SJSA1 (cell line): ENCODE measurements around the gene SAMD14. TPM values are rescaled to one million over a fixed set of nuclear protein-coding genes. Genes with fewer than 3 reads are reported as not detected.

Experiments used
- DNase-seq, 2 experiments: peaks; one replicate each; pipeline ENCODE4 v3.0.0-alpha.2; 2015 to 2020; ENCODE audit warnings: low spot score in 2 of 2, low read depth in 1 of 2
- H3K27ac ChIP-seq: fragments of 250-450 bp; sonication (Bioruptor Pico); 2 replicates; pipeline ENCODE4 v1.5.1; 2020; ENCODE audit warnings: mild to moderate bottlenecking, moderate library complexity
- H3K27me3 ChIP-seq: fragments of 250-450 bp; sonication (Bioruptor Pico); replicated peaks from 2 replicates; pipeline ENCODE4 v1.5.1; 2020; ENCODE audit warnings: mild to moderate bottlenecking, moderate library complexity
- H3K36me3 ChIP-seq: fragments of 250-450 bp; sonication (Bioruptor Pico); 2 replicates; pipeline ENCODE4 v1.5.1; 2020; ENCODE audit warnings: mild to moderate bottlenecking
- H3K4me1 ChIP-seq: fragments of 250-450 bp; sonication (Bioruptor Pico); replicated peaks from 2 replicates; pipeline ENCODE4 v1.6.1; 2021; ENCODE audit warnings: mild to moderate bottlenecking
- H3K4me3 ChIP-seq: fragments of 250-450 bp; sonication (Bioruptor Pico); 2 replicates; pipeline ENCODE4 v1.5.1; 2020; ENCODE audit warnings: mild to moderate bottlenecking
- H3K9me3 ChIP-seq: fragments of 250-450 bp; sonication (Bioruptor Pico); replicated peaks from 2 replicates; pipeline ENCODE4 v1.5.1; 2020; ENCODE audit warnings: mild to moderate bottlenecking
- total RNA-seq: library from RNA; depleted of rRNA; stranded (reverse); fragments of >200 nt; shearing (Covaris generic); gene quantifications from 2 replicates; pipeline ENCODE4 v1.2.3, GENCODE V29; 2014

Gene SAMD14
- total RNA-seq, 1 experiment from 2014 or later = 0.11 TPM

- Histone ChIP-seq H3K27ac (no peak overlapping the region), H3K36me3 (peaks cover 43% of the 10 kb centered on the region)
- DNase-seq = no peak
These were observed 38.1 kb downstream of the SAMD14 start for GRCh38 chr17:50091918-50092285.

GRCh38 chr17:50090971-50091917 lies 38.7 kb downstream of the SAMD14 start:
- H3K36me3 ChIP-seq = peaks cover 43% of the 10 kb centered on the region
- no peak overlapping the region for H3K27ac ChIP-seq

More at GRCh38 chr17:50091918-50092285, 38.1 kb downstream of the SAMD14 start:
- Histone ChIP-seq H3K9me3 (no peaks in the 10 kb centered on the region), H3K4me1 (peaks cover 14% of the 10 kb centered on the region), H3K4me3 (no peak overlapping the region), H3K27me3 (no peaks in the 10 kb centered on the region)

GRCh38 chr17:50090071-50090470 lies 39.9 kb downstream of the SAMD14 start:
- H3K4me1 ChIP-seq = peaks cover 7% of the 10 kb centered on the region
- H3K27ac ChIP-seq = no peak overlapping the region
- H3K27me3 ChIP-seq = no peaks in the 10 kb centered on the region
- DNase-seq = no peak
- no peaks in the 10 kb centered on the region for H3K9me3 ChIP-seq
- H3K36me3 ChIP-seq = peaks cover 46% of the 10 kb centered on the region
- H3K4me3 ChIP-seq = no peak overlapping the region

More at GRCh38 chr17:50090971-50091917, 38.7 kb downstream of the SAMD14 start:
- Histone ChIP-seq H3K4me3 (no peak overlapping the region), H3K27me3 (no peaks in the 10 kb centered on the region), H3K4me1 (peaks cover 14% of the 10 kb centered on the region), H3K9me3 (no peaks in the 10 kb centered on the region)
- no peak for DNase-seq

- no peak overlapping the region for H3K4me3 ChIP-seq
- no peaks in the 10 kb centered on the region for H3K4me1 ChIP-seq
- H3K9me3 ChIP-seq = no peaks in the 10 kb centered on the region
- H3K36me3 ChIP-seq = peaks cover 52% of the 10 kb centered on the region
- H3K27ac ChIP-seq = no peak overlapping the region
- no peaks in the 10 kb centered on the region for H3K27me3 ChIP-seq
- DNase-seq = no peak
These were observed 40.8 kb downstream of the SAMD14 start for GRCh38 chr17:50088952-50089825.

DNA sequence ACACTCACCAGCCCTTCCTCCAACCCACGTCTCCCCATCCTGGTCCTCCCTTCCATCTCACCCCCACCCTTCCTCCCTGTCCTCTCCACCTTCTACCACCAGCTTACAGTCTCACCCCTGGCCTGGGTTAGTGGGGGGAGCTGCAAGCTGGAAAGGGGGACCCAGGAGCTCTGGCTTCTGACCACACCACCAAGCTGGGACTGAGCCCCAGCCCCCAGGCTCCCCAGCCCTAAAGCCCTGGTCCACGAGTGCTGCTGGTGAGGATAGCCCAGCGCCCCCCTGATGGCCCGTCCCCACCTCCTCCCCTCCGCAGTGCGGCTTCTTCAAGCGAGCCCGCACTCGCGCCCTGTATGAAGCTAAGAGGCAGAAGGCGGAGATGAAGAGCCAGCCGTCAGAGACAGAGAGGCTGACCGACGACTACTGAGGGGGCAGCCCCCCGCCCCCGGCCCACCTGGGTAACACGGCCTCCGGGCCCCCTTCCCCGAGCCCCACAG lies 42.0 kb downstream of the SAMD14 start:
- no peak for DNase-seq
- Histone ChIP-seq H3K27ac (no peak overlapping the region), H3K4me1 (no peaks in the 10 kb centered on the region), H3K9me3 (no peaks in the 10 kb centered on the region), H3K4me3 (no peak overlapping the region), H3K36me3 (peaks cover 57% of the 10 kb centered on the region), H3K27me3 (no peaks in the 10 kb centered on the region)

GRCh38 chr17:50087246-50087911 lies 42.6 kb downstream of the SAMD14 start:
- Histone ChIP-seq H3K36me3 (peaks cover 63% of the 10 kb centered on the region), H3K27ac (no peak overlapping the region), H3K9me3 (no peaks in the 10 kb centered on the region), H3K4me1 (no peaks in the 10 kb centered on the region), H3K4me3 (no peak overlapping the region), H3K27me3 (no peaks in the 10 kb centered on the region)
- peak; percentile 89 to 92 for DNase-seq

DNA sequence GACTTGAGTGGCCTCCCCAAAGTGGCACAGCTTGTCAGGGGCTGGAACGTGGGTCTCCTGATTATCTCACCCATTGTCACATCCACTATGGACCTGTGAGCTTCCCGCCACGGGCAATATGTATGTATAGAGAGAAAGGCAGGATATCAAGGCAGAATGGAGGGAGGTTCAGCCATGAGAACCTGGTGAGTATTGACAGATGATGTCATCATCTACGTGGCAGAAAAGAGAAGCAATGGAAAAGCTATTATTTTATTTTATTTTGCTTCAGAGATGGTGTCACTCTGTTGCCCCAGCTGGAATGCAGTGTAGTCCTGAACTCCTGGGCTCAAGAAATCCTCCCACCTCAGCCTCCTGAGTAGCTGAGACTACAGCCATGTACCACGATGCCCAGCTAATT lies 48.2 kb downstream of the SAMD14 start:
- Histone ChIP-seq H3K27ac (no peak overlapping the region), H3K4me3 (no peak overlapping the region), H3K4me1 (no peaks in the 10 kb centered on the region), H3K36me3 (peaks cover 76% of the 10 kb centered on the region), H3K27me3 (no peaks in the 10 kb centered on the region), H3K9me3 (no peaks in the 10 kb centered on the region)
- DNase-seq = no peak

DNA sequence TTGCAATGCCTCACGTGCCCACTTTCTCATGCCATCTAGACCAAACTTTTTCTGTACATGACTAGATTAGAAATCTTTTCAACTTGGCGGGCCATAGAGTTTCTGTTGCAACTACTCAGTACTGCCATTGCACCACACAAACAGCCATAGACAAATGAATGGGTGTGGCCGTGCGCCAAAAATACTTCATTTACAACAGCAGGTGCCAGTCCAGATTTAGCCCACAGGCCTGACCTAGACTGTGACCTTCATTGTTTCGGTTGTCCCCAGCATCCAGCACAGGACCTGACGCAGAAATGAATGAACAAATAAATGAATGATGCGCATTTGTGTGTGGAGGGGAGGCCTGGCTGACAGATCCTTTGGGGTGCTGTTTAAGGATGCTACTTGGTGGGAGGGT lies 49.1 kb downstream of the SAMD14 start:
- no peak overlapping the region for H3K4me3 ChIP-seq
- no peak for DNase-seq
- no peaks in the 10 kb centered on the region for H3K9me3 ChIP-seq
- H3K36me3 ChIP-seq = peaks cover 85% of the 10 kb centered on the region
- H3K4me1 ChIP-seq = no peaks in the 10 kb centered on the region
- no peaks in the 10 kb centered on the region for H3K27me3 ChIP-seq
- no peak overlapping the region for H3K27ac ChIP-seq

DNA sequence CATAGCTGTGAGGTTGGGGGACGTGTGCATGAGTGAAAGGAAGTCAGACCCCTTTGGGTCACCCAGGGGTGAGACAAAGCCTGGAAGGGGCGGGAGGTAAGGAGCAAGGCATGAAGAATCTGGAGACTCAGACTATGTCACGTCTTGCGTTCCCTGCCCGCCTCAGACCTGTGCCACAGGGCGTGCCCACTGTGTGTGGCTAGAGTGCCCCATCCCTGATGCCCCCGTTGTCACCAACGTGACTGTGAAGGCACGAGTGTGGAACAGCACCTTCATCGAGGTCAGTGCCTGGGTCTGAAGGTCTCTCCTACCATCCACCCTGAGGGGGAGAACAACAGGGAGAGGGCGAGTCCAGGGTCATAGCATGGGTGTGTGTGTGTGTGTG lies 49.9 kb downstream of the SAMD14 start:
- no peaks in the 10 kb centered on the region for H3K27me3 ChIP-seq
- H3K27ac ChIP-seq = no peak overlapping the region
- H3K4me3 ChIP-seq = no peak overlapping the region
- no peaks in the 10 kb centered on the region for H3K9me3 ChIP-seq
- DNase-seq = no peak
- peaks cover 90% of the 10 kb centered on the region for H3K36me3 ChIP-seq
- no peaks in the 10 kb centered on the region for H3K4me1 ChIP-seq

- DNase-seq = peak; percentile 53 to 81
- peaks cover 91% of the 10 kb centered on the region for H3K36me3 ChIP-seq
These were observed 50.4 kb downstream of the SAMD14 start for GRCh38 chr17:50079334-50080095.

DNA sequence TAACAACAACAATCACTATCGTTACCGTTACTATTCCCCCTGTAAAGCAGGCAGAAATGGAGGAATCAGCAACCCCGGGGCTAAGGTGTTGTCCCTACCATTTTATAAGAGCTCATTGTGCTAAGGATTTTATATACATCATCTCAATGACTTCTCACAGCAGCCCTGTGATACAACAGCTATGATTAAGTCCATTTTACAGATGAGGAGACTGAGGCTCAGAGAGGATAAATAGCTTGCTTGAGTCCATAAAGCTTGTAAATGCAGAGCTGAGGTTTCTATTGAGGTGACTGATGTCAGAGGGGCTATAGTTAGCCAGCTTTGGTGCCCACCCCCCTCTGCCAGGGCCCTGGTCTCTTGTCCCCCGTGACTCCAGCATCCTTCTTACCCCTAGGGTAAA lies 51.5 kb downstream of the SAMD14 start:
- Histone ChIP-seq H3K9me3 (no peaks in the 10 kb centered on the region), H3K4me1 (no peaks in the 10 kb centered on the region), H3K27me3 (no peaks in the 10 kb centered on the region), H3K27ac (no peak overlapping the region), H3K4me3 (no peak overlapping the region), H3K36me3 (peaks cover 100% of the 10 kb centered on the region)
- DNase-seq = no peak

More at GRCh38 chr17:50079334-50080095, 50.4 kb downstream of the SAMD14 start:
- Histone ChIP-seq H3K4me1 (no peaks in the 10 kb centered on the region), H3K27ac (no peak overlapping the region), H3K9me3 (no peaks in the 10 kb centered on the region), H3K27me3 (no peaks in the 10 kb centered on the region), H3K4me3 (no peak overlapping the region)

- no peak overlapping the region for H3K27ac ChIP-seq
- no peaks in the 10 kb centered on the region for H3K9me3 ChIP-seq
- H3K4me1 ChIP-seq = no peaks in the 10 kb centered on the region
- peaks cover 98% of the 10 kb centered on the region for H3K36me3 ChIP-seq
- H3K4me3 ChIP-seq = no peak overlapping the region
- peak in 1 of 2 experiments; percentile 56 for DNase-seq
- no peaks in the 10 kb centered on the region for H3K27me3 ChIP-seq
These were observed 53.2 kb downstream of the SAMD14 start for GRCh38 chr17:50076591-50077235.
